GM15510 (cell line): ENCODE data around the gene TRPC1.

Experiments
- POLR2A ChIP-seq: IDR thresholded peaks from 3 replicates; pipeline ENCODE4 v1.6.1; 2011; ENCODE audit warnings: borderline replicate concordance; ENCODE audit not compliant: insufficient read length; ENCODE audit errors: extremely low read depth

The TRPC1 gene

DNA sequence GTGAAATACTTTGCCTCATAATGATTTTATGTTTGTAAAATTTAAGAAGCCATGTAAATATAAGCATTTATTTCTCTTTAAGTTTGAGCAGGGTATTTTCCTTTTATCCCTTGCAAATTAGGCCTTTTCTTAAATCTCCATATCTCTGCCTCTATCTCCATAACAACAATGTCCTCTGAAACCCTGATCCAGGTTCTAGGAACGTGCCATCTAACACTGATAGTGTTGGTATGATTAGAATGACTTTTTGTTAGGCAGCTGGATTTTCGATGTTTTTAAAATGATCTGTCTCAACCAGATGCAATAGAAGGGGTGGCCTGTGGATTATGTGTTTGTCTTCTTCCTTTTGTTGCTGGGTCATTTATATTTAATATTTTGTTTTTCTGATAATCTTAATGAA lies 77.9 kb downstream of the TRPC1 start:
- no peak for TF ChIP-seq POLR2A

DNA sequence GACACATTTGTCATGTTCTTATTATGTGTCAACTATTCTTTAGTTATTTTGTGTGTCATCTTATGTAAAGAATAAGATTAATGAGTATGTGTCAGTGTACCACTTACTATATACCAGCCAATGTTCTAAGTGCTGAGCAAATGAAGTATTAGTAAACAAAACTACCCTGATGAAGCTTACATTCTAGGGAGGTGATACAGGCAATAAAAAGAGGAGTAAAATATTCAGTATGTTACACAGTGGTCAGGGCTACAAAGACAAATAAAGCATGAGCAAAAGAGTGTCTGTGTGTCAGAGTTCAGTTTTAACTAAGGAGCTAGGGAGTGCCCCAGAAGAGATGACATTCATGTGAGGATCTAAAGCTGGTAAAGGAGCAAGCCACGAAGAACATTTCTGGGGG lies 79.1 kb downstream of the TRPC1 start:
- no peak for TF ChIP-seq POLR2A

DNA sequence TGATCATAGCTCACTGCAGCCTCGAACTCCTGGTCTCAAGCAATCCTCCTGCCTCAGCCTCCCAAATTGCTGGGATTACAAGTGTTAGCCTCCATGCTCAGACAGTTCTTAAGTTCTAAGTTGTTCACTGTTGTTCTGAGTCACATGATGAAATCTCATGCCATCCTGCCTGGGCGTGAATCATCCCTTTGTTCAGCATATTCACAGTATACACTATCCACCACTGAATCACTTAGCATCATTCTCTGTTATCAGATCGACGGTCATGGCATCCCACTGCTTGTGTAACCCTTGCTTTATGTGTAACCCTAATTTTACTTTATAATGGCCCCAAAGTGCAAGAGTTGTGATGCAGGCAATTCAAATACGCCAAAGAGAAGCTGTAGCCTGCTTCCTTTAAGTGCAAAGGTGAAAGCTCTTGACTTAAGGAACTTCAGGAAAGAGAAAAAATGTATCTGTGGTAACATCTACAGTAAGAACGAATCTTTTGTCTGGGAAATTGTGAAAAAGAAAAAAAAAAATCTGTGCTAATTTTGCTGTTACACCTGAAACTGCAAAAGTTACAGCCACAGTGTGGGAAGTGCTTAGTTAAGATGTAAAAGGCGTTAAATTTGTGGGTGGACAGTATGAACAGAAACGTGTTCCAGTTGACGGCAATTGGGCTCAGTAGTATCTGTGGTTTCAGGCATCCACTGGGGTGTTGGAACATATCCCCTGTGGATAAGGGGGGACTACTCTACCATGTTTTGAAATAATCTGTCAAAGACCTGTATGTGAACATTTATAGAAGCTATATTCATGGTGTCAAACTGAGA lies 84.5 kb downstream of the TRPC1 start:
- no peak for TF ChIP-seq POLR2A

DNA sequence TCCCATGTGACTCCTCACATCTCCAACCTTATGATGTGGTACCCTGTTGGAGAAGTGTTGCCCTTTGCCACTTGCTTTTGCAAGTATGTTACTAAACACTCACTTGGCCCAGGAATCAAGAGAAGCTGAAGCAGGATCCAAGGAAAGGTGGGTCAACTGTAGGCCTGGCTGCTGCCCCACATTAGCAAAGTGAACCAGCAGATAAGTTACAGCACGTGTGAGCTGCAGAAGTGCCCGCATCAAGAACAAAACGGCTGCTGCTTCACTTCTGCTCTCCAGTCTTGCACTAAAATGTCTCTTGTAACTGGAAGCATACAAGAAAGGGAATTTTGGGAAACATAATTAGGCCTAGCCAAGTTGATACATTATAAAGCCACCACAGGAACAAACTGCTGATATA lies 85.4 kb downstream of the TRPC1 start:
- TF ChIP-seq POLR2A: no peak

DNA sequence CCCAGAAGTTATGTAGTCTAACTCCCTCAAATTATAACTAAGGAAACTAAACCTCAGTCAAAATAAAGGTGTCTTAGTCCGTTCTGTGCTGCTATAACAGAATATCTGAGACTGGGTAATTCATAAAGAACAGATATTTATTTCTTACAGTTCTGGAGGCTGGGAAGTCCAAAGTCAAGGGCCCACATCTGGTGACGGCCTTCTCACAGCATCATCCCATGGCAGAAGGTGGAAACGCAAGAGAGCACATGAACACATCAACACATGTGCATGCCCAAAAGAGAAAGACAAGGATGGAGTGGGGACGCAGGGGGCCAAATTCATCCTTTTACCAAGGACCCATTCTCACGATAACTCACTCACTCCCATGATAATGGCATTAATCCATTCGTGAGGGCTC lies 92.0 kb downstream of the TRPC1 start:
- TF ChIP-seq POLR2A: no peak

DNA sequence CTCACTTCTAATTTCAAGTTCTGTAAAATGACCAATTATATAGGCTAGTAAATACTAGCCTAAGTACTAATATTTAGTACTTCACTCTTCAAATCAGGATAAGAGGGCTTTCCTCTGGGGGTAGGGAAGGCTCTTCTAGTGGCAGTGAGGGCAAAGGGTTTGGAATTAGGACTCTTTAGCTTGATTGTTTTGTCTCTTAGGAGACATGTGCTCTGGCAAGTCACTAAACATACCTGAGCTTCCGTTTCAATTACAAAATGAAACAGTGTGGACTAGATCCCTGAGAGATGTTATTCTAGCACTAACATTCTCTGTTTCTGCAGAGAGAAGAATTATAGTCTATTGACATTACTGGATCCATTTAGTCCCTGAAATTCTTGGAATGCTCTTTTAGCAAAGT lies 93.5 kb downstream of the TRPC1 start:
- TF ChIP-seq POLR2A: no peak

DNA sequence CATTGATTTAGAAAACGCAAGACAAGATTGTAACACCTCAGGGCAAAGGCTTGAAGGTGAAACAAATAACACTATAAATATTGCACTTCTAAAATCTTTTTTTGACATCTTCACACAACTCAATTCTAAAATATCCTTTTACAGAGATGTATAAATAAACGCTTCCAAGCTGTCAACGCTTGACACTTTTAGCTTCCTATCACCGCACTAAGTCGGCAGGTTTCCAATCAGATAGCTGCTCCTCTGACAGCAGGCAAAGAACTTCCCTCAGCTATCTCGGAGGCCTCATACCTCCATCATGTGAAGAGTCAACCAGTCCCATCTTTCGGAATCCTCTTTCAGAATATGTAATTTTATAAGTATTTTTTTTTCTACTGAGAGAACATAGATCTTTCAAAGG lies 94.1 kb downstream of the TRPC1 start:
- TF ChIP-seq POLR2A: no peak

DNA sequence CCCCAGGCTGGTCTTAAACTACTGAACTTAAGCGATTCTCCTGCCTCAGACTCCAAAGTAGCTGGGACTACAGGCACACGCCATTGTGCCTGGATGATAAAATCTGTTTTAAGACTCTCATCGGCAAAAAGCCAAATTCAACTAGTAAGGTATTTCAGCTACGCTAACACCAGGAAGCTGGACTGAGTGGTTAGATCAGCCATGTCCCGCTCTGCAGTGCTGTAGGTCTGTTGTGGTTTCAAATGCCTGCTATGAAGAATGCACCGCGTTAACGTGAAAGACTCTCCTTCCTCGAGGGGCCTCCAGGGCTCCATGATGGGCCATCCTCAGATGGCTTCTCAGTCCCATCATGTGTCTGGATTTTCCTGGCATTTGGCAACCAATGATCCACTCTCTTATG lies 94.8 kb downstream of the TRPC1 start:
- TF ChIP-seq POLR2A: no peak

DNA sequence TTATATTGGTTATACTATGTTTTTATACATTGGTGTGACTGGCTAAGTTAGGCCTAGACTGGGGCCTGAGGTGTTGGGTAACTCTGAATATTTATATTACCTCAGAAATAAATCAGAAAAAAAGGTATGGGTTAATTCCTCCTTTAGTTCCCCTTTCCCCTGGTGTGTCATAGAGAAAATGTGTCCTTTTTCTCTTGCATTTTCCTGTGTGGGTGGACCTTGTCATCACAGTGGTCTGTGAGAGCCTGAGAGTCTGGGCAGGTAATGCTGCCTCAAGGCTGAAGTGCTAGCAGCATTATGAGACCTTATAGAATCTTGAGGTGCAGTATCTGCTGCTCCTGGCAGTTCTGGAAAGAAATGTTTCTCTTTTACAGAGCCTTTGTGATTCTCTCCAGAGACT lies 95.3 kb downstream of the TRPC1 start:
- no peak for TF ChIP-seq POLR2A

DNA sequence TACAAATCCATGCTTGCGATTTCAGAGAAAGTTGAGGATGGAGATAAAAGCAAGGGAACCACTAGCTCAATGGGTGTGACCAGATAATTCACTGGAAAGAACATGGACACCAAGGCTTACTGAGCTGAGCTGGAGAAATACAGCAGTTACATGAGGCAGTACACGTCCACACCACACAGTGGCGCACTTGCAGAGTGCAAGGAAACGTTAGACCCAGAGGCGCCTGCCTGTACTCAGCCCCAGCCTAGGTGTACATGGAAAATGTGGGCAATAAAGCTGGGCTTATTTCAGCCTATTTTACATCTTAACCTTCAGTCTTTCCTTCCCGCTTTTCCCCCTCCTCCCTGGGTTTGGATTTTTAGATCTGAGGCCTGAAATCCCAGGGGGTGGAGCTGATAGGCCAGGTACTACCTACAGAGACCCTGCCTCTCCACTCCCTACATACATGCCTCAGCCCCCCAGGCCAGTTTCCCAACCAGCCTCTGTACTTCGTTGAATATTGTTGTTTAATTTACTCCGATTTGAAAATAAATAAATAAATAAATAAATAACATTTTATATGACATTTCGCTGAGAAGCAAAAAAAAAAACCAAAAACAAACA lies 105.0 kb downstream of the TRPC1 start:
- no peak for TF ChIP-seq POLR2A

DNA sequence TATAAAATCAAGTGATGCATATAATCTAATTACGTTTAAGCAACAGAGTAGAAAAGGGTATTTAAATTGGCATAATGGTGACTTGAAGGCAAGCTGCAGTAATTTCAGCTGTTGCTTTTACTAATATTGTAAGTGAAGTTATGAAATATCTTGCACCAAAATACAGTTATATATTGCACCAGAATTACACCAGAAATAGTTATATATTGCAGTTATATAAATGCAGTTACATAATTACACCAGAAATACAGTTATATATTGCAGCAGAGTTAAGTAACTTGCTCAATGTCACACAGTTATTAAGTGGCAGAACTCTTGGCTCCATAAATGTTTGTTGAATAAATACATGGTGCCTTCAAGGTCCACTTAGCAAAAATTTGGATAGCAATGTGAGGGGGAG lies 113.7 kb downstream of the TRPC1 start:
- no peak for TF ChIP-seq POLR2A

DNA sequence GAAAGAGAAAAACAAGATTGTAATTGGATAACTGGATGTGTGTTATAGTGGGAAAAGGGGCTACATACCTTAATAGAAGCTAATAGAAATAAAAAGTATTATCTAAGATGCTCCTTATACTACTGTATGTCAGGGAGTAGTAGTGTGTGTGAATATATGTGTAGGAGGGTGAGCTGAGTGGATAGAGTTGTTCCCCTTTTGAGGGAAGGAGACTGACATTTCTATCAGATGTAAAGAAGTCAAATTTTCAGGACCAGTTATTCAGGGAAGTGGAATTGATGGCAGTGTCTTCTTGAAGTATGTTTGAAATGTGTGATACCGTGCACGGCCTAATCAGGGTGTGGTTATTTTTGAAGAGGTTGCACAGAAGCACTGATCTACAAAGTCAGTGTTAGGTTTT lies 116.0 kb downstream of the TRPC1 start:
- no peak for TF ChIP-seq POLR2A

DNA sequence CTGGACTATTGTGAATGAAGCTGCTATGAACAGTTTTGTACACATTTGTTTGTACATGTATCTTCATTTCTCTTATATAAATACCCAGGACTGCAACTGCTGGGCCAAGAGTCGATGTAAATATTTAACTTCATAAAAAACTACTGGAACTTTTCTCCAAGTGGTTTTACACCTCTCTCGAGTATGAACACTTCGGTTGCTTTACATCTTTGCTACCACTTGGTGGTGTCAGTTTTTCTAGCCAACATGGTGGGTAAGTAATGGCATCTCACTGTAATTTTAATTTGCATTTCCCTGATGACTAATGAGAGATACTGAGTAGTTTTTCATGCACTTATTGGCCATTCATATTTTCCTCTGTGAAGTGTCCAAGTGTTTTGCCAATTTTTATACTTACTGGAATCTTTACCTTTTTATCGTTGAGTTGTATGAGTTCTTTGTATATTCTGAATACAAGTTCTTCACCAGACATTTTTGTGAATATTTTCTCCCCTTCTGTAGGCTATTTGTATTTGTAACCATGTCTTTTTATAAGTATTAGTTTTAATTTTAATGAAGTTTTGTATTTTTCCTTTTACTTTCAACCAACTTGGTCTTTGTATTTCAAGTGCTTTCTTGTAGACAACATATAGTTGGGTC lies 120.6 kb downstream of the TRPC1 start:
- no peak for TF ChIP-seq POLR2A

DNA sequence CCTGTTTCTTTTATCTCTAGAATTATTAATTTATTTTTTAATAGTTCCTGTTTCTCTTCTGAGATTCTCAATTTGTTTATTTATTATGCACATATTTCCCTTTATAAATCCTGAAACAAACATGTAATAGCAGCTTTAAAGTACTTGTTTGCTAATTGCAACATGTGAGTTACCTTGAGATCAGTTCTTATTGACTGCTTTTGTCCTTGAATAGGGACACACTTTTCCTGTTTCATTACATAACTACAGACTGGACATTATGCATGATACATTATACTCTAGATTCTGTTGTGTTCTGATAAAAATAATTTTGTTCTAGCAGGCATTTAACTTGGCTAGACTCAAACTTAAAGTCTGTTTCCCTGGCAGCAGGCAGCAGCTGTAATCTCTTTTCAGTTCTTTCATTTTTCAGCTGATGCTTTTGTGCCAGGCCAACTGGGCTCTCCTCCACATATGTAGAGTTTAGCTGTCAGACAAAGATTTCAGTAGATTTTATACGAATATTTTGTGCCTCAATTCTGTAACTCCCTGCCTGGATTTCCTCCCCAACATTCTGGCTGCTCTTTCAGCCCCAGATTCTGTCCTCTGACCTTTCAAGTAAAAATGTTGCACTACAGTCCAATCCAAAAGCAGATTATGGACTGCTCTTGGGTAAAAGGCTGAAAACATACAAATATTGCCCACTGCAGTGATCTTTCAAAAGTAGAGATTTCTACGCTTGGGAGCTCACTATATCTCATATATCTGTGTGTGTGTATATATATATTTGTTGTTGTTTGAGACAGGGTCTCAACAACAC lies 123.1 kb downstream of the TRPC1 start:
- no peak for TF ChIP-seq POLR2A

DNA sequence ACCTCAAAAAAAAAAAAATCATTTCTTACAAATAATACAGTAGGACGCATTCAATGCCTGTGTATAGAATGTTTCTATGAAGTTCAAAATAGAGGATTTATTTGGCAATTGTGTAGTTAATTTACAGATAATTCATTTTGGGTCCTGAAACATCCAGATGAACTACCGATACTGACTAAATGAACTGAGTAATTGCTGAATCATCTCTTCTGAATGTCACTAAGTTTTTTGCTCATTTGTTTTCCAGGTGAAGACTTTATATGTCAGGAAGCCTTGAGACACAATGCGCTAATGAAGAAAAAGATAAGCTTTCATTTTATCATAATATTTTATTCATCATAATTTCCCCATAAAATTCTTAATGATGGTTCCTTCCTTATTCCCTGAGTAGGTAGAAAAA lies 125.3 kb downstream of the TRPC1 start:
- TF ChIP-seq POLR2A: no peak

DNA sequence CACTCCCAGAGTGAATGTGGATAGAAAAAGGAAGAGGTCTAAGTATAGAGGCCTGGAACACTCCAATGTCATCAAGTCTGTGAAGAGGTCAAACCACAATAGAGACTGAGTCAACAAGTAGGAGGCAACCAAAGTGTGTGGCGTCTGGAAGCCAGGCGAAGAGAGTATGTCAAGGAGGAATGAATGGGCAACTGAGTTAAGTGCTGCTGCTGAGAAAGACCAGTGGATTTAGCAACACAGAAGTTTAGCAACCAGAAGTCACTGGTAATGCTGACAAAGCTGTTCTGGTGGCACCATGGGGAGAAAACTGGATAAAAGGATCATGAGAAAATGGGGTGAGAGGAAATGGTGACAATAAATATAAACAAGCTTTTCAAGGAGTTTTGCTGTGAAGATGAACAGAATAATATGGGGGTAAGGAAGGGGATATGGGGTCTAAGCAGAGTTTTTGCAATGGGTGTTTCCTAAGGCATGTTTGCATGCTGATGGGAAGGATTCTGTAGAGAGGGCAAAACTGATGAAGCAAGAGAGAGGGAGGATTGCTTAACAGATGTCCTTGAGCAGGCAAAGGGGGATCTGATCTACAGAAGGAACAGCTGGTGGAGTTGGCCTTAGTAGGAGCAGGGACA lies 126.7 kb downstream of the TRPC1 start:
- TF ChIP-seq POLR2A: no peak

DNA sequence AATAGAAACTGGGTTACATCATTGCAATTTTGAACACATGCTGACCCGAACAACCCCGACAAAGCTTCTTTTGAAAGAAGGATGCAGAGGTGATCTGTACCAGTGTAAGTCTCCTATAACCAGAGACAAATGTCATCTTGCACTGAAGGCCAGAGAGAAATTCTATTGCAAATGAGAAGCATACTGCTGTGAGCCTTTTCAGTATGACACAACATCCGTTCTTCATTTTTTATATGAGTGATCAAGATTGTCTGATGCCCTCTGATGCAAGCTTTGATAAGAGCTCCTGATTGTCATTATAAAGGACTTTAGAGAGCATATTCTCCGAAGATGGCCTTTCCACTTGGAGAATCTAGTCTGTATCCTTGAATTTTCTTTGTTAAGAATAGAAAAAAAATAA lies 128.2 kb downstream of the TRPC1 start:
- no peak for TF ChIP-seq POLR2A
